Liver (tissue), 9 donors: ENCODE results near the gene POLR3C. TPM values are rescaled to one million over a fixed set of nuclear protein-coding genes. Genes with fewer than 3 reads are reported as not detected.

Experiments used
- DNase-seq: peaks from one replicate; pipeline ENCODE4 v3.0.0-alpha.2; 2017; ENCODE audit warnings: low spot score
- H3K27ac ChIP-seq, 2 donors: one replicate each; pipeline ENCODE4 v1.7.0; 2013; ENCODE audit warnings: inconsistent platforms in 2 of 2, low read length in 2 of 2, control low read depth in 1 of 2, low read depth in 1 of 2, mild to moderate bottlenecking in 1 of 2
- H3K27me3 ChIP-seq, 4 donors: one replicate each; pipeline versions ENCODE4 v1.6.1 to v1.7.0; 2013; ENCODE audit warnings: low read length in 3 of 4, inconsistent platforms in 1 of 4, mild to moderate bottlenecking in 1 of 4, moderate library complexity in 1 of 4; ENCODE audit not compliant: control insufficient read depth in 4 of 4, insufficient read depth in 4 of 4
- H3K36me3 ChIP-seq, 4 donors: one replicate each; pipeline versions ENCODE4 v1.6.1 to v1.7.0; 2013; ENCODE audit warnings: low read length in 3 of 4, mild to moderate bottlenecking in 3 of 4, low read depth in 1 of 4, moderate library complexity in 1 of 4; ENCODE audit not compliant: control insufficient read depth in 4 of 4, insufficient read depth in 3 of 4
- H3K4me1 ChIP-seq, 4 donors: one replicate each; pipeline versions ENCODE4 v1.6.1 to v1.7.0; 2013; ENCODE audit warnings: low read length in 3 of 4, mild to moderate bottlenecking in 3 of 4, moderate library complexity in 1 of 4; ENCODE audit not compliant: control insufficient read depth in 4 of 4, insufficient read depth in 4 of 4
- H3K4me3 ChIP-seq, 3 donors: one replicate each; pipeline versions ENCODE4 v1.6.1 to v1.7.0; 2013; ENCODE audit warnings: low read length in 3 of 3, control low read depth in 1 of 3, low read depth in 1 of 3, mild to moderate bottlenecking in 1 of 3
- H3K9ac ChIP-seq, 2 donors: one replicate each; pipeline ENCODE4 v1.7.0; 2013; ENCODE audit warnings: low read length in 2 of 2, mild to moderate bottlenecking in 2 of 2, moderate library complexity in 2 of 2, control low read depth in 1 of 2, low read depth in 1 of 2
- H3K9me3 ChIP-seq, 4 donors: one replicate each; pipeline versions ENCODE4 v1.6.1 to v1.7.0; 2013; ENCODE audit warnings: low read length in 3 of 4; ENCODE audit not compliant: control insufficient read depth in 4 of 4
- ATF3 ChIP-seq: IDR thresholded peaks from 2 replicates; pipeline ENCODE4 v1.6.1; 2016; ENCODE audit warnings: antibody characterized with exemption
- CTCF ChIP-seq: fragments of 150-350 bp; IDR thresholded peaks from 2 replicates; pipeline ENCODE4 v1.5.1; 2017; ENCODE audit warnings: improper control_type of control experiment, low read depth, low read length; ENCODE audit not compliant: missing input control
- EGR1 ChIP-seq, 2 donors: IDR thresholded peaks; 2 replicates each; pipeline ENCODE4 v1.6.1; 2016 to 2018; ENCODE audit warnings: antibody characterized with exemption in 2 of 2, low read depth in 2 of 2
- FOXA1 ChIP-seq: IDR thresholded peaks from 2 replicates; pipeline ENCODE4 v1.6.1; 2016; ENCODE audit warnings: antibody characterized with exemption
- FOXA2 ChIP-seq: IDR thresholded peaks from 2 replicates; pipeline ENCODE4 v1.6.1; 2016; ENCODE audit warnings: antibody characterized with exemption
- GABPA ChIP-seq, 2 donors: IDR thresholded peaks in 1 of 2; conservative IDR thresholded peaks in 1 of 2; 2 replicates each; pipeline ENCODE4 v1.6.1; 2016; ENCODE audit warnings: antibody characterized with exemption in 2 of 2, mild to moderate bottlenecking in 1 of 2, moderate library complexity in 1 of 2
- HNF4A ChIP-seq, 2 donors: conservative IDR thresholded peaks; 2 replicates each; pipeline ENCODE4 v1.6.1; 2016; ENCODE audit warnings: antibody characterized with exemption in 2 of 2, mild to moderate bottlenecking in 2 of 2
- HNF4G ChIP-seq: IDR thresholded peaks from 2 replicates; pipeline ENCODE4 v1.6.1; 2016; ENCODE audit warnings: antibody characterized with exemption
- JUND ChIP-seq, 2 donors: IDR thresholded peaks; 2 replicates each; pipeline ENCODE4 v1.6.1; 2016; ENCODE audit warnings: antibody characterized with exemption in 2 of 2
- NR2F2 ChIP-seq: IDR thresholded peaks from 2 replicates; pipeline ENCODE4 v1.6.1; 2016; ENCODE audit warnings: antibody characterized with exemption
- RAD21 ChIP-seq, 2 donors: IDR thresholded peaks; 2 replicates each; pipeline ENCODE4 v1.6.1; 2016; ENCODE audit warnings: antibody characterized with exemption in 2 of 2, mild to moderate bottlenecking in 2 of 2
- RXRA ChIP-seq, 2 donors: IDR thresholded peaks; 2 replicates each; pipeline ENCODE4 v1.6.1; 2017 to 2018; ENCODE audit warnings: antibody characterized with exemption in 2 of 2, mild to moderate bottlenecking in 1 of 2
- SP1 ChIP-seq: IDR thresholded peaks from 2 replicates; pipeline ENCODE4 v1.6.1; 2018; ENCODE audit warnings: antibody characterized with exemption, mild to moderate bottlenecking
- TAF1 ChIP-seq: conservative IDR thresholded peaks from 2 replicates; pipeline ENCODE4 v1.6.1; 2016; ENCODE audit warnings: antibody characterized with exemption, mild to moderate bottlenecking
- YY1 ChIP-seq: IDR thresholded peaks from 2 replicates; pipeline ENCODE4 v1.6.1; 2016; ENCODE audit warnings: antibody characterized with exemption, mild to moderate bottlenecking
- WGBS: extraction: QIAGEN DNeasy Blood & Tissue Kit; methylation state at CpG from one replicate; pipeline ENCODE4 v1.1.7; 2013; 5-methylcytosine and 5-hydroxymethylcytosine counted together
- polyA plus RNA-seq, 2 donors: library from polyadenylated mRNA; stranded (reverse) in 1 of 2; unstranded in 1 of 2; fragments of 200-250 nt in 1 of 2; fragments of >200 nt in 1 of 2; fragmentation: Nextera tagmentation in 1 of 2; extraction: Ambion mirVana in 1 of 2; gene quantifications; one replicate each; pipeline versions ENCODE4 v1.2.1 to v1.2.3, GENCODE V29; 2013 to 2015
- total RNA-seq, 2 donors: library from RNA; depleted of rRNA; stranded (reverse); fragments of >200 nt; gene quantifications; one replicate each; pipeline ENCODE4 v1.2.3, GENCODE V29; 2014
- TF ChIP-seq, protein P1 (sequence below): IDR thresholded peaks from 2 replicates; pipeline ENCODE4 v1.6.1; 2016; ENCODE audit warnings: antibody characterized with exemption
- TF ChIP-seq, protein P2 (sequence below): IDR thresholded peaks from 2 replicates; pipeline ENCODE4 v1.6.1; 2016; ENCODE audit warnings: antibody characterized with exemption, mild to moderate bottlenecking
- donor health status: healthy.
- donor health status: healthy.
- donor health status: healthy.
- donor health status: healthy.
- donor health status: healthy.

Gene POLR3C
- total and polyA plus RNA-seq, 4 donors, result 6.3 to 22.0 (median 10.6) TPM

- H3K4me1 ChIP-seq, result peaks cover 4 to 12% (median 7%) of the 10 kb centered on the region in 4 donors
- no peaks in the 10 kb centered on the region for H3K27me3 ChIP-seq
- TF ChIP-seq RXRA (IDR thresholded peaks at IDR 0.05) (no peak), RAD21 (IDR thresholded peaks at IDR 0.05) (no peak), TAF1 (no peak), YY1 (no peak), JUND (IDR thresholded peaks at IDR 0.05) (no peak), FOXA1 (no peak), HNF4G (no peak), CTCF (no peak), ATF3 (no peak), GABPA (IDR thresholded peaks at IDR 0.05 in 1 of 2, conservative IDR thresholded peaks at IDR 0.05 in 1 of 2) (no peak), SP1 (no peak), NR2F2 (no peak)
- no peak for DNase-seq
- peak overlapping the region; percentile 88 to 99 for H3K9ac ChIP-seq
- H3K36me3 ChIP-seq, result peaks cover 13 to 31% (median 28%) of the 10 kb centered on the region in 4 donors
- peak overlapping the region; percentile 74 to 98 (median 93) for H3K4me3 ChIP-seq
- peak overlapping the region; percentile 85 to 94 for H3K27ac ChIP-seq
- no peaks in the 10 kb centered on the region for H3K9me3 ChIP-seq
- 2% methylated on average over 7 of the region's 7 CpGs for WGBS
Measured at GRCh38 chr1:145824499-145824842, 471 bp downstream of the POLR3C start.

GRCh38 chr1:145826030-145826429 lies 2.0 kb downstream of the POLR3C start:
- no peak overlapping the region for H3K27ac ChIP-seq
- no peak overlapping the region for H3K4me3 ChIP-seq
- no peak for DNase-seq
- peaks cover 13 to 40% (median 37%) of the 10 kb centered on the region in 4 donors for H3K36me3 ChIP-seq
- no peak for TF ChIP-seq CTCF
- 97% methylated on average over 2 of the region's 2 CpGs for WGBS
- H3K9ac ChIP-seq, result no peak overlapping the region
- H3K4me1 ChIP-seq, result peaks cover 4 to 12% (median 7%) of the 10 kb centered on the region in 4 donors
- no peaks in the 10 kb centered on the region for H3K9me3 ChIP-seq
- no peaks in the 10 kb centered on the region for H3K27me3 ChIP-seq

GRCh38 chr1:145827966-145828365 lies 4.0 kb downstream of the POLR3C start:
- peaks cover 4 to 12% (median 7%) of the 10 kb centered on the region in 4 donors for H3K4me1 ChIP-seq
- no peak overlapping the region for H3K9ac ChIP-seq
- H3K36me3 ChIP-seq, result peaks cover 18 to 55% (median 48%) of the 10 kb centered on the region in 4 donors
- no peak overlapping the region for H3K4me3 ChIP-seq
- H3K27ac ChIP-seq, result no peak overlapping the region
- TF ChIP-seq EGR1 (IDR thresholded peaks at IDR 0.05; ENCODE audit: low read depth in 2 of 2) (no peak), SP1 (no peak), FOXA2 (no peak), ATF3 (no peak), NR2F2 (no peak), HNF4A (conservative IDR thresholded peaks at IDR 0.05) (no peak), YY1 (no peak), FOXA1 (no peak), GABPA (IDR thresholded peaks at IDR 0.05 in 1 of 2, conservative IDR thresholded peaks at IDR 0.05 in 1 of 2) (no peak), JUND (IDR thresholded peaks at IDR 0.05) (no peak), TAF1 (no peak)
- TF ChIP-seq, protein P1, sequence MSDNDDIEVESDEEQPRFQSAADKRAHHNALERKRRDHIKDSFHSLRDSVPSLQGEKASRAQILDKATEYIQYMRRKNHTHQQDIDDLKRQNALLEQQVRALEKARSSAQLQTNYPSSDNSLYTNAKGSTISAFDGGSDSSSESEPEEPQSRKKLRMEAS, result no peak
- TF ChIP-seq, protein P2, sequence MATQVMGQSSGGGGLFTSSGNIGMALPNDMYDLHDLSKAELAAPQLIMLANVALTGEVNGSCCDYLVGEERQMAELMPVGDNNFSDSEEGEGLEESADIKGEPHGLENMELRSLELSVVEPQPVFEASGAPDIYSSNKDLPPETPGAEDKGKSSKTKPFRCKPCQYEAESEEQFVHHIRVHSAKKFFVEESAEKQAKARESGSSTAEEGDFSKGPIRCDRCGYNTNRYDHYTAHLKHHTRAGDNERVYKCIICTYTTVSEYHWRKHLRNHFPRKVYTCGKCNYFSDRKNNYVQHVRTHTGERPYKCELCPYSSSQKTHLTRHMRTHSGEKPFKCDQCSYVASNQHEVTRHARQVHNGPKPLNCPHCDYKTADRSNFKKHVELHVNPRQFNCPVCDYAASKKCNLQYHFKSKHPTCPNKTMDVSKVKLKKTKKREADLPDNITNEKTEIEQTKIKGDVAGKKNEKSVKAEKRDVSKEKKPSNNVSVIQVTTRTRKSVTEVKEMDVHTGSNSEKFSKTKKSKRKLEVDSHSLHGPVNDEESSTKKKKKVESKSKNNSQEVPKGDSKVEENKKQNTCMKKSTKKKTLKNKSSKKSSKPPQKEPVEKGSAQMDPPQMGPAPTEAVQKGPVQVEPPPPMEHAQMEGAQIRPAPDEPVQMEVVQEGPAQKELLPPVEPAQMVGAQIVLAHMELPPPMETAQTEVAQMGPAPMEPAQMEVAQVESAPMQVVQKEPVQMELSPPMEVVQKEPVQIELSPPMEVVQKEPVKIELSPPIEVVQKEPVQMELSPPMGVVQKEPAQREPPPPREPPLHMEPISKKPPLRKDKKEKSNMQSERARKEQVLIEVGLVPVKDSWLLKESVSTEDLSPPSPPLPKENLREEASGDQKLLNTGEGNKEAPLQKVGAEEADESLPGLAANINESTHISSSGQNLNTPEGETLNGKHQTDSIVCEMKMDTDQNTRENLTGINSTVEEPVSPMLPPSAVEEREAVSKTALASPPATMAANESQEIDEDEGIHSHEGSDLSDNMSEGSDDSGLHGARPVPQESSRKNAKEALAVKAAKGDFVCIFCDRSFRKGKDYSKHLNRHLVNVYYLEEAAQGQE, result no peak
- H3K9me3 ChIP-seq, result no peaks in the 10 kb centered on the region
- H3K27me3 ChIP-seq, result no peaks in the 10 kb centered on the region
- no peak for DNase-seq
